Tongue (tissue), 3 donors: Measurements from ENCODE around the gene PLEK2. TPM values are rescaled to one million over a fixed set of nuclear protein-coding genes. Genes with fewer than 3 reads are reported as not detected.
"Not testable (repeated sequence)": the region's sequence is repeated elsewhere in the genome, so short reads cannot be mapped to it uniquely, and the experiment has no call there.

ENCODE experiments used
- DNase-seq: peaks from one replicate; pipeline ENCODE4 v3.0.0-alpha.2; 2015
- small RNA-seq: library from RNA; depleted of rRNA; stranded (forward); fragments of <200 nt; gene quantifications from one replicate; pipeline ENCODE3, GENCODE V24; 2014; ENCODE audit warnings: low replicate concordance
- total RNA-seq: library from RNA; depleted of rRNA; stranded (reverse); fragments of >200 nt; gene quantifications from one replicate; pipeline ENCODE4 v1.2.3, GENCODE V29; 2014

The PLEK2 gene
- total RNA-seq, 1 donor from 2014 or later: 4.1 TPM

- peak; percentile 7 for DNase-seq
Observed at GRCh38 chr14:67358924-67359774, 52.8 kb downstream of the PLEK2 start.

- DNase-seq: no peak
Observed at GRCh38 chr14:67357969-67358354, 54.0 kb downstream of the PLEK2 start.

GRCh38 chr14:67357186-67357968, 54.6 kb downstream of the PLEK2 start:
- no peak for DNase-seq

GRCh38 chr14:67352055-67352454, 59.9 kb downstream of the PLEK2 start:
- no peak for DNase-seq

- no peak for DNase-seq
Observed at GRCh38 chr14:67345583-67345982, 66.4 kb downstream of the PLEK2 start.

- DNase-seq: no peak
Observed at GRCh38 chr14:67343601-67344230, 68.2 kb downstream of the PLEK2 start.

GRCh38 chr14:67341231-67341630, 70.7 kb downstream of the PLEK2 start:
- not testable (repeated sequence) for DNase-seq

Small RNAs within 50 kb of the gene (small RNA-seq; reads per million reads assigned to genes)
- gene MIR5694 (not detected), gene RF00019 (not detected)

Other genes starting within 250 kb of the PLEK2 start
- gene GARIN2, start 222.7 kb downstream of the PLEK2 start, total RNA-seq: not detected
- gene PALS1, start 170.7 kb downstream of the PLEK2 start, total RNA-seq: 25.7 TPM
- 96.3 TPM for gene ATP6V1D, start 52.4 kb downstream of the PLEK2 start, total RNA-seq
- 145 TPM for gene EIF2S1, start 51.8 kb downstream of the PLEK2 start, total RNA-seq
- 1.6 TPM for gene TMEM229B, start 76.6 kb upstream of the PLEK2 start, total RNA-seq
- 4.3 TPM for gene PLEKHH1, start 121.1 kb upstream of the PLEK2 start, total RNA-seq
- 16.0 TPM for gene PIGH, start 188.1 kb upstream of the PLEK2 start, total RNA-seq
- 3.9 TPM for gene ARG2, start 207.8 kb upstream of the PLEK2 start, total RNA-seq